Activated CD4-positive, CD25-positive, alpha-beta regulatory T cell (primary cell): ENCODE data around the gene ZNF688.
"Not testable (repeated sequence)": the region's sequence is repeated elsewhere in the genome, so short reads cannot be mapped to it uniquely, and the experiment has no call there.

Experiments
- DNase-seq, 4 experiments: peaks; one replicate each; lab custom pipeline; 2025; lab: John Stamatoyannopoulos, UW

Gene ZNF688

DNA sequence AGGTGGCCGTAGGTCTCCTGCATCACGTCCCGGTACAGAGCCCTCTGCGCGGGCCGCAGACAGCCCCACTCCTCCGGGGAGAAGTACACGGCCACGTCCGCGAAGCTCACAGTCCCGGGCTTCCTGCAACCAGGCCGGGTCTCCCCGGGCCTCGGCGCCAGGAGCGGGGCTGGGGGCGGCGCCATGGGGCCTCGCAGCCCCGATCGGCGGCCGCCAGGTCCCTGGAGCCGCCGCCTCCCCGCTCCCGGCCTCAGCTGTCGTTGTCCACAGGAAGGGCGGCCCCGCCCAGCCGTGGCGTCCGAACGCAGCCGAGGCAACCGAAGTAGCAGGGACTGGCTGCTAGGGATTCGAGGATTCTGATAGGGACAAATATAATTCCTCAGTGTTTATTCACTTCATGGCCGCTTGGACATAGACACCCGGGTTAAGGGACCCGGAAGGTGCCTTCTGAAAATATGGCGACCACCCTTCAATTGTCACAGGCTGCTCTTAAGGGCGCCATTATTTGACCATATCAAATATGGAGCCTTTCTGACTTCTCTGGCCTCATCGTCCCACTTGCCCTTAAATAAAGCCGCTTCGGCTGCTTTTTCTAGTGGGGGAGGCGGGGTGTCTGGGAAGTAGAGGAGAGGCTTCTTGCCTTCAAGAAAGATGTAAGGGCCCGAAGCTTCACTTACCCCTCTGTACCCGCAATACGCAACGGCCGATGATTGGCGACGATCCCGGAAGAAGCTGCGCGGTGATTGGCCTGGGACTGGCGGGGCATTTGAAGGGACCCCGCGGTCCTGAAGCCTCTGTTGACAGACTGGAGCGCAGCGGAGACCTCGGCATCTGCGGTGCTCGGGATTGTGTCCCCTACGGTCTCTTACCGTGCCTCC lies at the start of gene ZNF688:
Gene ZNF688 (minus strand): TSS at position 270 of the 878 bp plus-strand sequence. CDS start 85 bp downstream, at position 185.
- peak; percentile 77 to 88 (median 85) for DNase-seq

DNA sequence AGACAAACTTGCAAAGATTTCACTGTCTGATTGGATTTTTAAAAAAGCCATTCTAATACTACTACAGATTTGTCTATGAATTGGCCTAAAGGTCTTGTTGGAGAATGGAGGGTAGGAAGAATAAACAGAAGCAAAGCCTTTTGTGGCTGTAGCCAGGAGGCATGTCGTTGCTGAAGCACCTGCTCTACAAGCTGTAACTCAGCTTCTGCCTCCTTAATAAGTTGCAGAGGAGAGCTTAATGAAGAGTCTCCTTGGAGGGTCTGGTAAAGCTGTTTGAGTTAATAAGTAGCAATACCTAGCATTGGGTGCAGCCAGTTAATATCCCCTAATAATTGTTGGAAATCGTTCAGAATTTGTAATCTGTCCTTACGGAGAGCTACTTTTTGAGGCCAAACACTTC lies 48.7 kb upstream of the ZNF688 start:
- no peak for DNase-seq

DNA sequence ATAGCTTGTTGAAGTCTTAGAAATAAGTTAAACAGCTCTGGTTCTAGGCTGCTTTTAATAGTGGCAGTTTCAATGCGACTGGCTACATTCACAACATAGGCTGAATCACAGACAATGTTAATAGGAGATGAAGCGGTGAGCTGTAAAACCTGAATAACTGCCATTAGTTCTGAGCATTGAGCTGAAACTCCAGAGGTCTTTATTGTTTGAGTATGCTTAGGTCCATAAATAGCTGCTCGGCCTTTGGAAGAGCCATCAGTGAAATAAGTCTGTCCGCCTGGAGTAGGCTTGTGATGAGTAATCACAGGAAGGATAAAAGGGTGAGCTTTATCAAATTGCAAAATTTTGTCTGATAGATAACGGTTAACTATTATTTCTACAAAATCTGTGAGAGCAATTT lies 48.1 kb upstream of the ZNF688 start:
- no peak for DNase-seq

DNA sequence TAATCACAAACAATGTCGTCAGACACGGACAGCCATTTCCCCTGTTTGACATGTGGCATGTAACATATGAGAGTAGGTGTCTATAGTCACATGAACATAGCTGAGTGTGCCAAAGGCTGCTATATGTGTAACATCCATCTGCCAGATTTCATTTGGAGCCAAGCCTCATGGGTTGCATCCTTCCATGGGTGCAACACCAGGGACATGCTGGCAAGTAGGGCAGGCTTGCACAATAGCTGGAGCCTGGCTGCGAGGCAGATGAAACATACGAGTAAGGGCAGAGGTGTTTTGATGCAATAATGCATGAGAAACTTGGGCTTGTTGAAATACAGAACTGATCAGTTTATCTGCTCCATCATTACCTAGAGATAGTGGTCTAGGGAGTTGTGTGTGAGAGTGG lies 47.7 kb upstream of the ZNF688 start:
- no peak for DNase-seq

DNA sequence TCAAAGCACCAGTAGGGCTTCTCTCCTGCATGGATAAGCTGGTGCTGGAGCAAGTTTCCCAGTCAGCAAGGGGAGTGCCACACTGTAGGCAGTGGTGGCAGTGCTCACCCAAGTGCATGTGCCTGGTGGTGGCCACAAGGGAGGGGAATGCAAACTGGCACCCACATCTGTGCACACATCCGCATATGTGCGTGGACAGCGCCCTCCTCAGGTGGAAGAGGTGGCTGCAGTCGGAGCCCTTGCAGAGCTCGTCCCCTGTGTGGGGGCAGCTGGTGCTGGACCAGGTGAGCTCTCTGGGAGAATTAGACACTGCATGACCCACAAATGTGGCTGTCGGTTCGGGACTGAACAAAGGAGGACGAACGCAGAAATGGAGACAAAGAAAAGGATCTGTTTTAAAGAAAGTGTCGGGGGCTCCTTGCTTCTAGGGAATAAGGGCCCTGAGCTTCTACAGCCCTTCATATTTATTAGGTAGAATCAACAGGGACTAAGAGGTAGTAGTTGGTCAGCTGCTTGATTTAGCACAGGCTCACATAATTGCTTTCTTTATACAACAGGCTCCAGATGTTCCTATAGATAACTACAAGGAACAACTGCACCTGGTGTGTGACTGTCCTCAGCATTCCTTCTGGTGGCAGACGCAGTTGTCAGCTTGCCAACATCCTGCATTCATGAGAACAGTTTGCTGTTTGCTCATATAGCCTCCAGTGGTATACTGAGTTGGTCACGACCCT lies 44.0 kb upstream of the ZNF688 start:
- DNase-seq = peak; percentile 16 to 58 (median 33)

DNA sequence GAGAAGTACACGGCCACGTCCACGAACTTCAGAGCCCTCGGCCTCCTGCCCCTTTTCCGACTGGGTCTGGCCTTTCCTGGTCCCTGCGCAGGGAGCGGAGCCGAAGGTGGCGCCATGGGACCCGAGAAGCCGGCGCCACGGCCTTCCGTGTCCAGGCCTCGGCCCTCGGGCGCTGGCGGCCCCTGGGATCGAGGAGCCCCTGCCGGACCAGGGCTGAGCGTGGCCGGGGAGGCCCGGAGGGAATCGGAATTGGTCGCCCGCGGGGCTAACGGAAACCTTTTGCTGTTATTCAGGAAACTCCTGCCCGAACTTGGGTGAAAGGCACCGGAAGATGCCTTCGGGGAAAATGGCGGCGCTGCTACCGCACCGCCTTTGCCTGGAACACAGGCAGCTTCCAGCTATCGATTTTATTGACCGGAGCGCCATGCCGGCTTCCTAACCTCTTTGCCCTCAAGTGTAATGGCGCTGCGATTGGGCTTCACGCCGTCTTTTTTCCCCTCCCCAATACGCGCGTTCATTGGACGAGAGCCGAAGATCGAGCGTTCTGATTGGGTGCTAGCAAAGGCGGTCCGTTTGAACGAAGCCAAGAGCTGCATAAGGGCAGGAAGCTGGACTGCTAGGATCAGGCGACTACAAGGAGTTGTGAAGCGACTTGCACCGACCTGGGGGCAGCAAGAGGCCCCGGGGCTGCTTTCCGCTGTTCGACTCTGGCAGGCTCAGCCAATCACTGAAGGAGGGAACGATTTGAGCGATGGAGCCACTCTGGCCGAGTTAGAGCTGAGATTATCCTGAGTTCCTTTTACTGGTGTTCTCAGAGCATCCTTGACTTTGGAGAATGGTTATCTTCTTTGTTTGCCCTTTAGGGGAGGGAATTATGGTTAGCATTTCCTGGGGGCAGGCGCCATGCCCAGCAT lies 38.7 kb upstream of the ZNF688 start, which contains the start of gene ZNF689:
Gene ZNF689 (minus strand): TSS at position 464 of the 914 bp plus-strand sequence. CDS start 348 bp downstream, at position 116.
- peak; percentile 79 to 91 (median 80) for DNase-seq

DNA sequence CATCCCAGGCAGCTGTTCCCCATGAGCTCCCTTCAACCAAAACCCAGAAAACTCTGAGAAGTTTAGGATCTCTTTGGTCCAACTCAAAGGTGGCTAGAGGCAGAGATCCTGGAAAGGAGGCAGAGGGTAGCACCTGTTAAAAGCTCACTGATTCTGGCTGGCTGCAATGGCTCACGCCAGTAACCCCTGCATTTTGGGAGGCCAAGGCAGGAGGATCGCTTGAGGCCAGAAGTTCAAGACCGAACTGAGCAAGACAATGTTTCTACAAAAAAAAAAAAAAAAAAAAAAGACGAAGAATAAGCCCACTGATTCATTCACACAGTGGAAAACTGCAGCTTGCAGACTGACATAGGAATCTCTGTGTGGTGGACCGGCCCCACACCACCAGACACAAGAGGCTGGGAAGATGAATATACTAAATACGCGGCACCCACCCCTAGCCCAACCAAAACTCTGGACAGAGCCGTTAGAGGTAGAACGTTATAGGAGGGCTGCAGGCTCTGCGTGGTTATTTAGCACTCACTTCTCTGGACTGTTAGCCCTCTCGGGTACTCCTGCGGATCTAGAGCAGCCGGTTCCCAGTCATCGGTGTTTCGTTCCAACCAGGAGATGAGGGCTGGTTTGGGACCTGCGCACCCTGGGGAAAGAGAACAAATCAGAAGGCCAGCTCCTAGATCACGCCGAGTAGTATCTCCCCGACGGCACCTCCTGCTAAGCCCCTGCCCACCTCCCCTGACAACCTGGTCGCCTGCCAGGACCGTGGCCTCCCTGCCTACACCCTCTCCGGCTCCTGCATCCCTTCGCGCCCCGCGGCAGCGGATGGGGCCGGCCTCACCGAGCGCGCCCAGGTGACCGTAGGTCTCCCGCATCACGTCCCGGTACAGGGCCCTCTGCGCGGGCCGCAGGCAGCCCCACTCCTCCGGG lies 37.8 kb upstream of the ZNF688 start:
- DNase-seq = peak in 3 of 4 experiments; percentile 23 to 33 (median 29)

DNA sequence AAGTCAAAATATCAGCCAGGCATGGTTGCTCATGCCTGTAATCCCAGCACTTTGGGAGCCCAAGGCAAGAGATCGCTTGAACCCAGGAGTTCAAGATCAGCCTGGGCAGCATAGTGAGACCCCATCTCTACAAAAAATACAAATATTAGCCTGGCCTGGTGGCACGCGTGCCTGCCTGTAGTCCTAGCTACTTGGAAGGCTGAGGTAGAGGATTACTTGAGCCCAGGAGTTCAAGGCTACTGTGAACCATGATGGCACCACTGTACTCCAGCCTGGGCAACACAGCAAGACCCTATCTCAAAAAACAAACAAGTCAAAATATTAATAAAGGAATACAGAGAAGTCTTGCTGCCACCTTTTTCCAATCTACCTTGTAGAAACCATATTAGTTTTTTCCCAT lies 34.5 kb upstream of the ZNF688 start:
- DNase-seq = no peak

DNA sequence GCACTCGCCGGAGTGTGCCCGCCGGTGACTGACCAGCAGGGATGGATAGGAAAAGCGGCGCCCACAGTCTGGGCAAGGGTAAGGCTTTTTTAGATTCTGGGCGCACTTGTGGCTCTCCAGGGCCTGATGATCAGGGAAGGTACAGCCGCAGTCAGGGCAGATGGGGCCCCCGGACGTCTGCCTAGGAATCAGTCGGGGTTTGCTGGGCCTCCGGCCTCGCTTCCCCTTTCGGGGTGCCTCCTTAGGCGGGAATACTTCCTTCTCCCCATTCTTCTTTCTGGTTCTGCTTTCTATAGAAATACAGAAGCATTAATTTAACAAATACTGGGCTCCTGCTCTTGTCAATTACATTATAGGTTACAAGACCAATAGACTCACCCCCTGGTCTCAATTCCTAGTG lies 33.6 kb upstream of the ZNF688 start:
- DNase-seq = no peak

DNA sequence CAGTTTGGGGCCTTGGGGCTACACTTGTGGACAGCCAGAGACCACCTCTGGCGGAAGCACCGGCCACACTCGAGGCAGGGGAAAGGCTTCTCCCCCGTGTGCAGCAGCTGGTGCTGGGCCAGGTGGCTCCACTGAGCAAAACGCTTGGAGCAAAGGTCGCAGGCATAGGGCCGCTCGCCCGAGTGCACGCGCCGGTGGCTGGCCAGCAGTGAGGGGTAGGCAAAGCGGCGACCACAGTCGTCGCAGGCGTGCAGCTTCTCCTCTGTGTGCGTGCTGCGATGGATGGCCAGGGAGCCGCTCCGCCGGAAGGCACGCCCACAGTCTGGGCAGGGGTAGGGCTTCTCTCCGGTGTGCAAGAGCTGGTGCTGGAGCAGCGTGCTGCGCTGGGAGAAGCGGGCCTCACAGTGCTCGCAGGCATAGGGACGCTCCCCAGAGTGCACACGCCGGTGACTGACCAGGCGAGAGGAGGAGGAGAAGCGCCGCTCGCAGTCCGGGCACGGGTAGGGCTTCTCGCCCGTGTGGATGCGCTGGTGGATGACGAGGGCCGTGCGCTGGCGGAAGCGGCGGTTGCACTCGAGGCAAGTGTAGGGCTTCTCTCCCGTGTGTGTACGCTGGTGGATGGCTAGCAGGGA lies 32.9 kb upstream of the ZNF688 start:
- no peak for DNase-seq

DNA sequence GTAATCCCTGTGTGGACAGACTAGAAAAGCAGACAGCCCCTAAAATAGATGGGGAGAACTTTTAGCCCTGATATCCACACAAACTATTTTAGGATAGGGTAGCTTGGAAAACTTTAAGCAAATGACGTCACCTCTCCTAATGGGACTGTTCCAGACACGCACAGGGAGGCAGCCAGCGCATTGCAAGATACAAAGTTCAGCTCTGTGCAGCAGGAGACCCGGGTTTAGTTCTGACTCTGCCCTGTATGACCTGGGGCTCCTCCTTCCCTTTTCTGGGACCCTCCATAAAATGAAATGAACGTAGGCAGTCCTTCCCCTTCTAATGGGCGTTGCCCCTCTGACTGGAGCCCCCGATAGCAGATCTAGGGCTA lies 32.4 kb upstream of the ZNF688 start:
- DNase-seq = no peak

DNA sequence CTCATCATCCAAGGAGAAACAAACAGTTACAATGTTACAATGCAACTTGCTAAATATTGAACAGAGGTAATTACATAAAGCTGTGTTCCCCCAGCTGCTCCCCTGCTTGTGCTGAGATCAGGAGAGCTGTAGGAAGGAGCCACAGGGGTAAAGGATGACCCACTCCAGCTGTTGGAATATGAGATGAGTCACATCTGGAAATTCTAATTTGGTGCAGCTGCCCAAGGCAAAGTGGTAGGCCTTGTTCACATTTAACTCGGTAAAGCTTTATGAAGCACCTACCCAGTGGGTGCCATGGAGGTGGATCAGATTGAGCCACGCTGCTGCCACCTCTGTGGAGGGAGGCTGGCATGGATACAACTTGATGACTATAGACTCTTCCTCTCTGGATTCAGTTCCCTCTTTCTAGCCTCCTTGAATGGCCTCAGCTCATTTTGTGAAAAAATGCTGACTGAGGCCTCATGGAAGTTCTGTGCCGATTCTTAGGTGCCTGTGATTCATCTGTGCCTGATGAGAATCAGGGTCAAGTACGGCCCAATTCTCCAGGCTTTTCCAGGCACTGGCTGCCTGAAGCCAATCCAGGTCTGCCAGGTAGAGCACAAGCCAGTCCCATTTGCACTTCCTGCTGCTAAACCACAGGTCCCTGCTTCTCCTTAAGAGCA lies 31.2 kb upstream of the ZNF688 start:
- no peak for DNase-seq

DNA sequence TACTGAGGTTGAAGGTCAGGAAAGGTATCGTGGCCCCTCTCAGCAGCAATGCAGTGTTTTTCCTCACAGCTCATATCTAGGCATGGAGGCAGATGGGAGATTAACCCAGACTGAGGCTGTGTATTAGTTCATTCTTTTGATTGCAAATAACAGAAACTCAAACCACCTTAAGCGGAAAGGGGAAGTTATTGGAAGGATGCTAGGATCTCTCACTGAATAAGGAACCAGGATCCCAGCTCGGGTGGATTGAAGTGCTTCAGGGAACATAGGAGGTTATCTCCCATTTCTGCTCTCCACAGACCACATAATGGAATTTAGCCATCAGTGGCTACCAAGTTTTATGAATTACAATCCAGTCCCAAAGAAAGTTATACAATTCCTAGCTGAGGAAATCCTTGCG lies 30.5 kb upstream of the ZNF688 start:
- DNase-seq = no peak

DNA sequence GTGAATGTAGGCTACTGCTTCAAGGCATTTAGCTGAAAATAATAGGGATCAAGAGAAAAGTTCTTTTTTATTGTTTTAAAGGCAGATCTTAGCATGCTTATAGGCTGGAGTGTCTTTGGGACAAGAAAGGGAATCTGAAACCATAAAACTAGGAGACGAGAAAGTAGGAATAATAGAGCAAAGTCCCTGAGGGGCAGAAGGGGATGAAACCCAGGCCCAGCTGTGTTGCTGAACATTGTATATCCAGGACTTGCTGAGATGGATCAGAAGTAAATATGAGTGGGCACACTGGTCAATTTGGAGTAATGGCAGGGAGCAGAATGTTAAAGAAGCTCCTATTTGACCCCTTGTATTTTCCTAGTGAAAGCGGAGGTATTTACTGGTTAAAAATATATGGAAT lies 29.4 kb upstream of the ZNF688 start:
- no peak for DNase-seq

DNA sequence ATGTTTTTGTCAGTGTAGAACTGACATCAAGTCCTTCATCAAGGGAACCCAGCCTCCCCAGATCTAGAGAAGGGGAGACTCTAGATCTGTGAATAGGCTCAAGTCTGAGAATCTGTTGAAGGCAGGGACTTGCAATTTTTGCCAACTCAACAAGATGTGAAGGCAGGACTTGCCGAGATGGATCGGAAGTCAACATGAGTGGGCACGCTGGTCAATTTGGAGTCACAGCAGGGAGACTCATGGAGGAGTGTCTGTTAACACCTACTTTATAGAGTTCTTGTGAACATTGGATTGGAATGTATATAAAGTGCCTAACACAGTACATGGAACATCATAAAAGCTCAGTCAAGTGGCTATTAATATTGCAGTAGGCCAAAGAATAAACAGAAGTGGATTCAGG lies 28.7 kb upstream of the ZNF688 start:
- DNase-seq = no peak

DNA sequence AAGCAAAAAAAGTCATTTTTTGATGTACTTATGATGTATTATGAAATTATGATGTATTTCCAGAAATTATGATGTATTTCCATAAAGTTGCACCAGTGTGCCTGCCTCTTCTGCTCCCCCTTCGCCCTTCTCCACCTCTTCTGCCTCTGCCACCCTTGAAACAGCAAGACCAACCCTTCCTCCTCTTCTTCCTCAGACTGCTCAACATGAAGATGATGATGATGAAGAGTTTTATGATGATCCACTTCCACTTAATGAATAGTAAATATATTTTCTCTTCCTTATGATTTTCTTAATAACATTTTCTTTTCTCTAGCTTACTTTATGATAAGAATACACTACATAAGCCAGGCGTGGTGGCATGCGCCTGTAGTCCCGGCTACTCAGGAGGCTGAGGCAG lies 21.4 kb upstream of the ZNF688 start:
- no peak for DNase-seq

DNA sequence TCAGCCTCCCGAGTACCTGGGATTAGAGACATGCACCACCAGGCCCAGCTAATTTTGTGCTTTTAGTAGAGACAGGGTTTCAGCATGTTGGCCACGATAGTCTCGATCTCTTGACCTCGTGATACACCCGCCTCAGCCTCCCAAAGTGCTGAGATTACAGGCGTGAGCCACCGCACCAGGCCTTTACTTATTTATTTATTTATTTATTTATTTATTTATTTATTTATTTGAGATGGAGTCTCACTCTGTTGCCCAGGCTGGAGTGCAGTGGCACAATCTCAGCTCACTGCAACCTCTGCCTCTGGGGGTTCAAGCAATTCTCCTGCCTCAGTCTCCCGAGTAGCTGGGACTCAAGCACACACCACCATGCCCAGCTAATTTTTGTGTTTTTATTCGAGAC lies 19.4 kb upstream of the ZNF688 start:
- not testable (repeated sequence) for DNase-seq

DNA sequence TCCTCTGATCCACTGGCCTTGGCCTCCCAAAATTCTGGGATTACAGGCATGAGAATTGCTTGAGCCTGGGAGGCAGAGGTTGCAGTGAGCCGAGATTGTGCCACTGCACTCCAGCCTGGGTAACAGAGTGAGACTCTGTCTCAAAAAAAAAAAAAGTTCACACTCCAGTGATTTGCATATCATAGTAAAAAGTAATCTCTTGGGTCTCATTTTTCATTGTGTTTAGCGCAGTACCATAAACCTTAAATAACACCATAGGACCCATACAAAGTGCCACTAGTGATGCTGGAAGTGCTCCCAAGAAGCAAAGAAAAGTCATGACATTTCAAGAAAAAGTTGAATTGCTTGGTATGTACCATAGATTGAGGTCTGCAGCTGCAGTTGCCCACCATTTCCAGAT lies 18.1 kb upstream of the ZNF688 start:
- not testable (repeated sequence) for DNase-seq

DNA sequence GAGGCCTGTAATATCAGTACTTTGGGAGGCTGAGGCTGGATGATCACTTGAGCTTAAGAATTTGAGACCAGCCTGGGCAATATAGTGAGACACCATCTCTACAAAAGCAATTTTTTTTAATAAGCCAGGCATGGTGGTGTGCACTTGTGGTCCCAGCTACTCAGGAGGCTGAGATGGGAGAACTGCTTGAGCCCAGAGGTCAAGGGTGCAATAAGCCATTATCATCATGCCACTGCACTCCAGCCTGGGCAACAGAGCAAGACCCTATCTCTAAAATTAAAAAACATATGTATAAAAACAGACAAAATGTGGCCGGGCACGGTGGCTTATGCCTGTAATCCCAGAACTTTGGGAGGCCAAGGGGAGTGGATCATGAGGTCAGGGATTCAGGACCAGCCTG lies 17.1 kb upstream of the ZNF688 start:
- no peak for DNase-seq
